Subcutaneous abdominal adipose tissue (tissue), 5 donors: ENCODE measurements around the gene APC.

ENCODE experiments used
- H3K27ac ChIP-seq: one replicate; pipeline ENCODE4 v1.7.0; 2013; ENCODE audit warnings: low read depth, mild to moderate bottlenecking, inconsistent platforms, low read length, moderate library complexity
- H3K27me3 ChIP-seq, 5 donors: one replicate each; pipeline ENCODE4 v1.7.0; 2013; ENCODE audit warnings: low read length in 5 of 5, inconsistent platforms in 1 of 5; ENCODE audit not compliant: control insufficient read depth in 5 of 5, insufficient read depth in 4 of 5
- H3K36me3 ChIP-seq, 5 donors: one replicate each; pipeline ENCODE4 v1.7.0; 2013; ENCODE audit warnings: low read length in 5 of 5; ENCODE audit not compliant: control insufficient read depth in 5 of 5, insufficient read depth in 5 of 5
- H3K4me1 ChIP-seq, 5 donors: one replicate each; pipeline ENCODE4 v1.7.0; 2013; ENCODE audit warnings: low read length in 5 of 5, mild to moderate bottlenecking in 3 of 5, moderate library complexity in 1 of 5; ENCODE audit not compliant: control insufficient read depth in 5 of 5, insufficient read depth in 5 of 5
- H3K4me3 ChIP-seq, 5 donors: one replicate each; pipeline ENCODE4 v1.7.0; 2013; ENCODE audit warnings: low read length in 5 of 5, low read depth in 1 of 5
- H3K9ac ChIP-seq, 5 donors: one replicate each; pipeline ENCODE4 v1.7.0; 2013; ENCODE audit warnings: low read length in 5 of 5, mild to moderate bottlenecking in 4 of 5, moderate library complexity in 3 of 5
- H3K9me3 ChIP-seq, 5 donors: one replicate each; pipeline ENCODE4 v1.7.0; 2013; ENCODE audit warnings: low read length in 5 of 5; ENCODE audit not compliant: control insufficient read depth in 5 of 5
- donor health status: healthy.
- donor health status: healthy.
- donor health status: healthy.
- donor health status: healthy.
- donor health status: healthy.

APC gene

DNA sequence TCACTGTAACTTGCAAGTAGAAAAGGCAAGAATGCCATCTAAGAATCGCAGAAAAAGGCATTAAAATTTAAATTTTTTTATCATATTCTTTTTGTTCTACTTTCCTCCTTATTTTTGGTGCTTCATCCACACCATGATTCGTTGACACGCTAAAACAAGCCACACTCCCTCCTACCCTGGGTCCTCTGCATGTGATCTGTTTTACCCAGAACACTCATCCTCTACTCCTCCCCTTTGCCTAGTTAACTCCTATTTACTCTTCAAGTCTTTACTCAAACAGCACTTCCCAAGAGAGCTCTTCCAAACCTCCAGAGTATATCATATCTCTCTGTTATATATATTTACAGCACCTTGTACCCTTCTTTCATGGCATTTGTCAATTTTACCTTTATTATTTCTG is 62.0 kb downstream of the APC start:
- Histone ChIP-seq H3K27me3 (no peaks in the 10 kb centered on the region), H3K9me3 (no peaks in the 10 kb centered on the region), H3K36me3 (peaks cover 9 to 46% (median 28%) of the 10 kb centered on the region in 5 donors), H3K9ac (no peak overlapping the region), H3K4me3 (no peak overlapping the region), H3K27ac (no peak overlapping the region), H3K4me1 (no peaks in the 10 kb centered on the region)

DNA sequence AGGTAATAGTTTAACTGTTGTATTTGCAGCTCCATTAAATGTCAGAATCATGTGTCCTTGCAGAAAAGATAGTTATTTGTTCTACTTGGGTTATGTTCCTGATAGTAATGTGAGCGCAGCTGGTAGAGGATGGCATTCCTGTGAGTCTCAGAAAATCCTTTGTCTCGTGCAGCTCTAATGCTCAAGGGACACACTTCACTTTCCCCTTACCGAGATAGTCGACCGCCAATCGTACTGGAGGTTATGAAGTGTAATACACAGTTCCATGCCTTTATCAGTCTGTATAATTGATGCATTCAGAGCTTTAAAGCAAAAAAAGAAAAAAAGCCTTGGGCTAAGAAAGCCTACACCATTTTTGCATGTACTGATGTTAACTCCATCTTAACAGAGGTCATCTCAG is 63.2 kb downstream of the APC start:
- Histone ChIP-seq H3K4me3 (no peak overlapping the region), H3K27ac (no peak overlapping the region), H3K9me3 (no peaks in the 10 kb centered on the region), H3K36me3 (peaks cover 9 to 36% (median 25%) of the 10 kb centered on the region in 5 donors), H3K4me1 (no peaks in the 10 kb centered on the region), H3K9ac (no peak overlapping the region), H3K27me3 (no peaks in the 10 kb centered on the region)

DNA sequence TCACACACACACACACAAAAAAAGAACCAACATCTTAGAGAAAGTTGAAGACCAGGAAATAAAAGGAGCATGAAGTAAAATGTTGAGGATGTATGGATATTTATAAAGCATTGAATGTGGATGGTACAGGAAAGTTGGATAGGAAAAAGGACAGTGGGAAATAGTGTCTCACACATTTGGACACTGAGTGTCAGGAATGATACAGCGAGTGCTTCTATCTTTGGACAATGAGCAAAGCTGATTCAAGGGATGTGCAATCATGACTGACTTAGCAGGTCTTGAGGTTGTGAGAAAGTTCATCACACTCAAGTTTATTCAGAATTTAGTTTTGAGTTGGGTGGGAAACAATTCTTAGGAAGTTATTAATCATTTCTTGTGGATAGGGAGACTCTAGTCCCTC is 73.3 kb downstream of the APC start:
- Histone ChIP-seq H3K36me3 (peaks cover 18 to 45% (median 21%) of the 10 kb centered on the region in 5 donors), H3K27me3 (no peaks in the 10 kb centered on the region), H3K9me3 (no peaks in the 10 kb centered on the region), H3K27ac (no peak overlapping the region), H3K4me3 (no peak overlapping the region), H3K4me1 (no peaks in the 10 kb centered on the region), H3K9ac (no peak overlapping the region)

DNA sequence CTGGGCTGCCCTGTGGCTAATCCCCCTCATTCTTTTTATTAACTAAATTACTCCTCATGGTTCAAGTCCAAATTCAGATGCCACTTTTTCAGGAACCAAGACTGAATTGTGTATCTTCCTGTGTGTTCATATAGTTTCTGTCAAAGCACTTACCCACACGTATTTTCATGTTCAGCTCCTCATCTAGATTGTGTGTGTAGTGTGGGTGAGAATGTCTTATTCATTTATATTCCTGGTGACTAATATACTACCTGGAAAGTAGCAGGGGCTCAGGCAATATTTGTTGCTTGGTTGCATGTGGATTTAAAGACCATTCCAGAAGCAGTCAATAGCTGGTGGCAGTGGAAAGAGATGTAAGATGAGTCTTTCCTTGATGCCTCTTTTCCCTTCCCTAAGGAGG is 74.9 kb downstream of the APC start:
- Histone ChIP-seq H3K4me3 (no peak overlapping the region), H3K27me3 (no peaks in the 10 kb centered on the region), H3K9ac (no peak overlapping the region), H3K4me1 (no peaks in the 10 kb centered on the region), H3K27ac (no peak overlapping the region), H3K9me3 (no peaks in the 10 kb centered on the region), H3K36me3 (peaks cover 19 to 47% (median 22%) of the 10 kb centered on the region in 5 donors)

DNA sequence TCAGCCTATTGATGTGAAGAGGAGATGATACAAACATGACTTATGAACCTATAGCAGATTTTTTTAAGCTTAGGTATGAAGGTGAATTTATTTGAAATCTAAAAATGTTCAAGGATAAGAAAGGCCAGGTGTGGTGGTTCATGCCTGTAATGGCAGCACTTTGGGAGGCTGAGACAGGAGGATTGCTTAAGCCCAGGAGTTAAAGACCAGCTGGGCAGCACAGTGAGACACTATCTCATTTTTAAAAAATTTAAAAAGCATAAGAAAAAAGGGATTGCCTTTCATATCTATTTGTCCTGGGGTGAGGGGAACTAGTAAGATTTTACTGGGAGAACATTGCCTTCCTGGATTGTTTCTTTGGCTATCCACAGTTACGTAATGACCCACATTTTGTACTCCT is 82.6 kb downstream of the APC start:
- Histone ChIP-seq H3K4me1 (no peaks in the 10 kb centered on the region), H3K27me3 (no peaks in the 10 kb centered on the region), H3K4me3 (no peak overlapping the region), H3K9me3 (no peaks in the 10 kb centered on the region), H3K36me3 (peaks cover 32 to 68% (median 49%) of the 10 kb centered on the region in 5 donors), H3K27ac (no peak overlapping the region), H3K9ac (no peak overlapping the region)

DNA sequence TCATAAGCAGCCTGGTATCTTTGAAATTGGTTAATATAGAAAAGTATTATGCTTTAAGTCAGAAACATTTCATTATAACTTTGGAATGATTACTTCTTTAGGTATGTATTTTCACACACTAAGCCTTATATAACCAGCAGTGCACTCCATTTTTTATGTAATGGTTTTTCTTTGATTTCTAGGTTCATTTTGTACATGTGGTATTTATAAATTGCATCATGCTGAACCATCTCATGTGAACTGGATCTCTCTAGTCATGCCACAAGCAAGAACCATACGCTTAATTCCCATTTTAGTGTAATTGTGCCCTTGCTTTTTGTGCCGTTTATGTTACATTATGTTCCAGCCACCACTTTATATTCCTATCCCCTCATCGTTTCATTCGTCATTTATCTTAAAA is 84.8 kb downstream of the APC start:
- H3K36me3 ChIP-seq: peaks cover 38 to 70% (median 46%) of the 10 kb centered on the region in 5 donors
- no peak overlapping the region for H3K9ac ChIP-seq
- H3K27ac ChIP-seq: no peak overlapping the region
- H3K9me3 ChIP-seq: no peaks in the 10 kb centered on the region
- no peak overlapping the region for H3K4me3 ChIP-seq
- no peaks in the 10 kb centered on the region for H3K27me3 ChIP-seq
- no peaks in the 10 kb centered on the region for H3K4me1 ChIP-seq

DNA sequence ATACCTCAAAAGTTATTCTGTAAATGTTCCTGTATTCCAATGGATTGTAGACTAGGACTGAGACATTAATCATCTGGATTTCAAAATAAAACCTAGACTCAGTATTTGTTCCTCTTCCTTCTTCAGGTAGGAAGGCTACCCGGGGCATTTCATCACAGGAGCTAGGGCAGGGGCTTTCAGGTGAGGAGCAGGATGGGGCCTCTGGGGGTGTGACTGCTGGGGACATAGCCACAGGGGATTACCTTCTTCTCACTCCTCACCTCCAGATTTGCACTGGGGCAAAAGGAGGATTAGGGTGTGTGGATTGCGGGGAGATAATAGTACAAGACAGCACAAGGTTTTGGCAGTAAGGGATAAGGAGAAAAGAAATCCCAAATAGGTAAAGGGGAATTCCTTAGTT is 85.5 kb downstream of the APC start:
- Histone ChIP-seq H3K9me3 (no peaks in the 10 kb centered on the region), H3K27ac (no peak overlapping the region), H3K27me3 (no peaks in the 10 kb centered on the region), H3K9ac (no peak overlapping the region), H3K4me1 (no peaks in the 10 kb centered on the region), H3K4me3 (no peak overlapping the region), H3K36me3 (peaks cover 38 to 70% (median 51%) of the 10 kb centered on the region in 5 donors)

DNA sequence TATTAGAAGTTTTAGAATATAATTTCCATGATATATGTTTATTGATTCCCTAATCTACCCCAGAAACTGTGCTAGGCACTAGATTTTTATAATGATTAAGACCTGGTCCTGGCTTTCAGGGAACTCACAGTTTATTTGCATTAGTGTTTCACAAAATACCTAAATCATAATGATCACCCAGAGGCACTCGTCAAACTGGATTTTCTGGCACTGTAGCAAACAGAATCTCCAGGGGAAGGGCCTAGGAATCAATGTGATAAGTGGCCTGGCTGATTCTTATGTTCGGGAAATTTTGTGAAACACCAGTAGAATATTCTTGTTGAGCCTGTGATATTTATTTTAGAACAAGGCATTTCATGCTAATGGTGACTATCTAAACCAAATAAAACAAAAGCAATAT is 86.0 kb downstream of the APC start:
- Histone ChIP-seq H3K4me1 (no peaks in the 10 kb centered on the region), H3K27me3 (no peaks in the 10 kb centered on the region), H3K9ac (no peak overlapping the region), H3K9me3 (no peaks in the 10 kb centered on the region), H3K27ac (no peak overlapping the region), H3K36me3 (peaks cover 38 to 75% (median 54%) of the 10 kb centered on the region in 5 donors), H3K4me3 (no peak overlapping the region)

DNA sequence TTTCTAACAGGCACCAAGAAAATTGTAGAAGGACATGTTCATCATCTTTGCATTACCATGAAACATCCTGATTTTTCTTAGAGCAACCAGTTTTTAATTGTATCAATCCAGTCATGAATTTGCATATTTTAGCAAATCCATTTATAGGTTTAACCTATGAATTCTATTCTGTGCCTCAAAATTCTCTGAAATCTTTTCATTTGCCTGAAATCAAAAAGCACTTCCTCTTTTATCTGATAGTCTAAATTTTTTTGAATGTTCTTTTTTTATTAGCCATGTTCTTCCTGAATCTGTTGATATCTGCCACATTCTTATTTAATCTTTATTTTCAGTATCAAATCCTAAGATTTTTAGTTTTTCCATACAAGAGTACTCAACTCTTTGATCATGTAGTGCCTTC is 86.5 kb downstream of the APC start:
- peaks cover 41 to 75% (median 55%) of the 10 kb centered on the region in 5 donors for H3K36me3 ChIP-seq
- no peaks in the 10 kb centered on the region for H3K27me3 ChIP-seq

DNA sequence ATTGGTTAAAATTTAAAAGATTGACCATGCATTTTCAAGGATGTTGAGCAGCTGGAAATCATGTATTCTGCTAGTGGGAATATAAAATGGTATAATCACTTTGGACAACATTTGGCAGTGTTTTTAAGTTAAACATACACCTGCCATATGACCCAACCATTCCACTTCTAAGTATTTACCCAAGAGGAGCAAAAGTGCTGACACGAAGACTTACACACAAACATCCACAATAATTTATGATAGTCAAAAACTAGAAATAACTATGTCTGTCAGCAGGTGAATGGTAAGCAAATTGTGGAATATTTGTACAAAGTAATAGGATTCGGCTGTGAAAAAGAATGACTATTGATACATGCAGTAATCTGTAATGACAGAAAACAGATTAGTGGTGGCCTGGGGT is 92.7 kb downstream of the APC start:
- H3K9me3 ChIP-seq: no peaks in the 10 kb centered on the region
- peaks cover 29 to 50% (median 37%) of the 10 kb centered on the region in 5 donors for H3K36me3 ChIP-seq
- no peak overlapping the region for H3K9ac ChIP-seq

More for the DNA sequence above, 86.5 kb downstream of the APC start:
- H3K4me1 ChIP-seq: no peaks in the 10 kb centered on the region
- H3K9me3 ChIP-seq: no peaks in the 10 kb centered on the region
- no peak overlapping the region for H3K27ac ChIP-seq
- no peak overlapping the region for H3K4me3 ChIP-seq
- no peak overlapping the region for H3K9ac ChIP-seq

DNA sequence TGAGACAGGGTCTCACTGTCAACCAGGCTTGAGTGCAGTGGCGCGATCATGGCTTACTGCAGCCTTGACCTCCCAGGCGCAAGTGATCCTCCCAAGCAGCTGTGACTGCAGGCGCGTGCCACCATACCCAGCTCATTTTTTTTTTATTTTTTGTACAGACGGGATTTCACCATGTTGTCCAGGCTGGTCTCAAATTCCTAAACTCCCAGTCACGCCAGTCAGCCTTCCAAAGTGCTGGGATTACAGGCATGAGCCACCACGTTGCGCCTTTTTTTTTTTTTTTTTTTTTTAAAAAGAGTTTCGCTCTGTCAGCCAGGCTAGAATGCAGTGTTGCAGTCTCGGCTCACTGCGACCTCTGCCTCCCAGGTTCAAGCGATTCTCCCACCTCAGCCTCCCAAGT is 96.3 kb downstream of the APC start:
- peaks cover 35 to 48% (median 38%) of the 10 kb centered on the region in 5 donors for H3K36me3 ChIP-seq

More for the DNA sequence above, 92.7 kb downstream of the APC start:
- H3K4me1 ChIP-seq: no peaks in the 10 kb centered on the region
- no peak overlapping the region for H3K27ac ChIP-seq
- H3K27me3 ChIP-seq: no peaks in the 10 kb centered on the region
- H3K4me3 ChIP-seq: no peak overlapping the region

More for the DNA sequence above, 96.3 kb downstream of the APC start:
- Histone ChIP-seq H3K9me3 (no peaks in the 10 kb centered on the region), H3K27ac (no peak overlapping the region), H3K9ac (no peak overlapping the region), H3K4me1 (no peaks in the 10 kb centered on the region), H3K27me3 (no peaks in the 10 kb centered on the region), H3K4me3 (no peak overlapping the region)
